ENCODE data around the gene C1GALT1C1. TPM values are rescaled to one million over a fixed set of nuclear protein-coding genes. Genes with fewer than 3 reads are reported as not detected.

Gene C1GALT1C1
- total RNA-seq = 44.2 and 44.8 TPM in 2 replicates

GRCh38 chrX:120629667-120630537, at the start of gene C1GALT1C1:
C1GALT1C1 (minus strand) TSS chrX:120630054; CDS start chrX:120627166, 2,888 bp downstream.

GRCh38 chrX:120603707-120604360, 26.0 kb downstream of the C1GALT1C1 start, which contains the start of gene MCTS1:
MCTS1 (plus strand) TSS chrX:120604101; CDS start chrX:120604237, 136 bp downstream.

Other genes starting within 250 kb of the C1GALT1C1 start
- 127 and 128 TPM in 2 replicates for gene LAMP2, start 160.8 kb downstream of the C1GALT1C1 start, total RNA-seq
- 53.6 and 80.2 TPM in 2 replicates for gene CUL4B, start 69.1 kb downstream of the C1GALT1C1 start, total RNA-seq
- 43.0 and 45.9 TPM in 2 replicates for gene MCTS1, start 26.0 kb downstream of the C1GALT1C1 start, total RNA-seq
- not detected in 2 replicates for gene CT47B1, start 245.8 kb upstream of the C1GALT1C1 start, total RNA-seq

Measured in subcutaneous preadipocyte (primary cell).